Gastroesophageal sphincter (tissue), 4 donors: ENCODE measurements around the gene ABO. TPM values are rescaled to one million over a fixed set of nuclear protein-coding genes. Genes with fewer than 3 reads are reported as not detected.

Experiments used
- ATAC-seq: fragments of 150-250 bp; one replicate; pipeline ENCODE4 v1.9.1; 2016; ENCODE audit warnings: mild to moderate bottlenecking, moderate library complexity
- H3K27ac ChIP-seq, 4 donors: fragments of 200-600 bp; sonication (generic) in 3 of 4; 1 replicate in 3 of 4; 2 replicates in 1 of 4; pipeline ENCODE4 v1.5.1; 2016 to 2019
- H3K27me3 ChIP-seq: fragments of 200-600 bp; sonication (generic); one replicate; pipeline ENCODE4 v1.5.1; 2019
- H3K36me3 ChIP-seq, 2 donors: fragments of 200-600 bp; sonication (generic); one replicate each; pipeline ENCODE4 v1.5.1; 2019; ENCODE audit warnings: control low read depth in 1 of 2
- H3K4me1 ChIP-seq, 3 donors: fragments of 200-600 bp; sonication (generic); 1 replicate in 2 of 3; 2 replicates in 1 of 3; pipeline ENCODE4 v1.5.1; 2016 to 2019; ENCODE audit warnings: control low read depth in 2 of 3
- H3K4me3 ChIP-seq, 2 donors: fragments of 200-600 bp; sonication (generic); one replicate each; pipeline ENCODE4 v1.5.1; 2019; ENCODE audit warnings: mild to moderate bottlenecking in 1 of 2, moderate library complexity in 1 of 2
- H3K9me3 ChIP-seq, 3 donors: fragments of 200-600 bp; sonication (generic); one replicate each; pipeline ENCODE4 v1.5.1; 2017 to 2019; ENCODE audit warnings: control low read depth in 2 of 3
- EP300 ChIP-seq: sonication (generic); formaldehyde crosslinking; IDR thresholded peaks from one replicate; pipeline ENCODE4 v1.6.1; 2017; ENCODE audit warnings: antibody characterized with exemption, mild to moderate bottlenecking
- POLR2A ChIP-seq, 2 donors: fragments of 450-650 bp; IDR thresholded peaks; one replicate each; pipeline ENCODE4 v1.6.1; 2017; ENCODE audit warnings: antibody characterized with exemption in 2 of 2, mild to moderate bottlenecking in 2 of 2, moderate library complexity in 1 of 2
- POLR2AphosphoS5 ChIP-seq: sonication (generic); formaldehyde crosslinking; IDR thresholded peaks from one replicate; pipeline ENCODE4 v1.6.1; 2017; ENCODE audit warnings: antibody characterized with exemption
- WGBS, 2 donors: methylation state at CpG; one replicate each; pipeline ENCODE4 v1.1.5; 2018; ENCODE audit warnings: low coverage in 1 of 2; 5-methylcytosine and 5-hydroxymethylcytosine counted together
- total RNA-seq, 4 donors: library from RNA; depleted of rRNA; stranded (reverse); fragments of >200 nt; gene quantifications; one replicate each; pipeline ENCODE4 v1.1.0, GENCODE V29; 2016
- TF ChIP-seq, protein P1 (sequence below), 4 experiments: fragments of 200-600 bp in 2 of 4; fragments of 450-650 bp in 2 of 4; sonication (generic) in 1 of 4; IDR thresholded peaks; one replicate each; pipeline ENCODE4 v1.5.1; 2017 to 2019; ENCODE audit warnings: antibody characterized with exemption in 4 of 4, mild to moderate bottlenecking in 2 of 4, moderate library complexity in 2 of 4

ABO gene
- total RNA-seq, 4 donors from 2014 or later, result 0.47 to 10.0 (median 0.91) TPM

DNA sequence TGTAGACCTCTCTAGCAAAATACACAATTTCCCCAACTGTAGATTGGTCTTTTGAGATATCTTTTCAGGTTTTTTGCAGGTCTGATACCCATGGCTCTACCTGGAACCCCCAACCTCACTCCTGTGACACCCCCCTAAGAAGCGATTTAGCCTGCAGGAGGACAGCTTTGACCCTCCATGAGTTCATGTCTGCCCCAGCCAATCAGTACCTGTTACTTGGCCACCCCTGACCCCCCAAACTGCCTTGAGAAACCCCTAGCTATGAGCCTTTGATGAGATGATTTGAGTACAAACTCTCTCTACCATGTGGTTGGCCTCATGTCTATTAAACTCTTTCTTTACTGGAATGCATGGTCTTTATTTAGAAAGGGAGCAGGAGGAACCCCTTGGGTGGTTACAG lies 25.7 kb downstream of the ABO start:
- Histone ChIP-seq H3K4me3 (no peak overlapping the region), H3K9me3 (peaks cover 0 to 6% (median 0%) of the 10 kb centered on the region in 3 donors), H3K27me3 (peaks cover 75% of the 10 kb centered on the region), H3K4me1 (no peaks in the 10 kb centered on the region), H3K36me3 (no peaks in the 10 kb centered on the region), H3K27ac (no peak overlapping the region)
- TF ChIP-seq POLR2AphosphoS5 (no peak), EP300 (no peak), POLR2A (IDR thresholded peaks at IDR 0.05) (no peak)
- TF ChIP-seq, protein P1, sequence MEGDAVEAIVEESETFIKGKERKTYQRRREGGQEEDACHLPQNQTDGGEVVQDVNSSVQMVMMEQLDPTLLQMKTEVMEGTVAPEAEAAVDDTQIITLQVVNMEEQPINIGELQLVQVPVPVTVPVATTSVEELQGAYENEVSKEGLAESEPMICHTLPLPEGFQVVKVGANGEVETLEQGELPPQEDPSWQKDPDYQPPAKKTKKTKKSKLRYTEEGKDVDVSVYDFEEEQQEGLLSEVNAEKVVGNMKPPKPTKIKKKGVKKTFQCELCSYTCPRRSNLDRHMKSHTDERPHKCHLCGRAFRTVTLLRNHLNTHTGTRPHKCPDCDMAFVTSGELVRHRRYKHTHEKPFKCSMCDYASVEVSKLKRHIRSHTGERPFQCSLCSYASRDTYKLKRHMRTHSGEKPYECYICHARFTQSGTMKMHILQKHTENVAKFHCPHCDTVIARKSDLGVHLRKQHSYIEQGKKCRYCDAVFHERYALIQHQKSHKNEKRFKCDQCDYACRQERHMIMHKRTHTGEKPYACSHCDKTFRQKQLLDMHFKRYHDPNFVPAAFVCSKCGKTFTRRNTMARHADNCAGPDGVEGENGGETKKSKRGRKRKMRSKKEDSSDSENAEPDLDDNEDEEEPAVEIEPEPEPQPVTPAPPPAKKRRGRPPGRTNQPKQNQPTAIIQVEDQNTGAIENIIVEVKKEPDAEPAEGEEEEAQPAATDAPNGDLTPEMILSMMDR (IDR thresholded peaks at IDR 0.05), result no peak
- WGBS, 2 donors, result 100% methylated on average over 1 of the region's 1 CpG; no CpG with 5 or more reads in 1 of the 2 donors
- ATAC-seq, result no peak

GRCh38 chr9:133248726-133249295 lies 26.2 kb downstream of the ABO start:
- H3K27ac ChIP-seq, result no peak overlapping the region
- peaks cover 75% of the 10 kb centered on the region for H3K27me3 ChIP-seq
- no peak overlapping the region for H3K4me3 ChIP-seq
- TF ChIP-seq POLR2A (IDR thresholded peaks at IDR 0.05) (no peak), POLR2AphosphoS5 (no peak), EP300 (no peak)
- TF ChIP-seq, protein P1 (IDR thresholded peaks at IDR 0.05), result no peak
- H3K4me1 ChIP-seq, result no peaks in the 10 kb centered on the region
- WGBS, 2 donors, result 89 to 90% methylated on average over 5 to 7 of the region's 8 CpGs
- H3K9me3 ChIP-seq, result peaks cover 0 to 1% (median 0%) of the 10 kb centered on the region in 3 donors
- H3K36me3 ChIP-seq, result no peaks in the 10 kb centered on the region
- no peak for ATAC-seq

DNA sequence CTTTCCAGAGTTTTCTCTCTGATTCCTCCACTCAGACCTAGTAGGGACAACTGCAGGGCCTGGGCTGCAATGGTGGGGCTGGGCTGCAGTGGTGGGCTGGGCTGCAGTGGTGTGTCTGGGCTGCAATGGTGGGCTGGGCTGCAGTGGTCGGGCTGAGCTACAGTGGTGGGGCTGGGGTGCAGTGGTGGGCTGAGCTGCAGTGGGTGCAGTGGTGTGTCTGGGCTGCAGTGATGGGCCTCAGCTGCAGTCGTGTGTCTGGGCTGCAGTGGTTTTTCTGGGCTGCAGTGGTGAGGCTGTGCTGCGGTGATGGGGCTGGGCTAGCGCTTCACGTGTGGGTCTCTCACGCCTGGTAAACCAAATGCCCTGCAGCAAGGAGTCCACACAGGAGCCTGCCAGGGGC lies 27.4 kb downstream of the ABO start:
- no peak overlapping the region for H3K27ac ChIP-seq
- 100% methylated on average over 1 of the region's 6 CpGs; no CpG with 5 or more reads in 1 of the 2 donors for WGBS, 2 donors
- no peak for ATAC-seq
- no peak overlapping the region for H3K4me3 ChIP-seq
- no peaks in the 10 kb centered on the region for H3K36me3 ChIP-seq
- H3K27me3 ChIP-seq, result peaks cover 79% of the 10 kb centered on the region
- TF ChIP-seq EP300, result no peak
- TF ChIP-seq, protein P1 (IDR thresholded peaks at IDR 0.05), result no peak
- no peak for TF ChIP-seq POLR2A (IDR thresholded peaks at IDR 0.05)
- no peak for TF ChIP-seq POLR2AphosphoS5
- no peaks in the 10 kb centered on the region for H3K4me1 ChIP-seq
- H3K9me3 ChIP-seq, result no peaks in the 10 kb centered on the region

DNA sequence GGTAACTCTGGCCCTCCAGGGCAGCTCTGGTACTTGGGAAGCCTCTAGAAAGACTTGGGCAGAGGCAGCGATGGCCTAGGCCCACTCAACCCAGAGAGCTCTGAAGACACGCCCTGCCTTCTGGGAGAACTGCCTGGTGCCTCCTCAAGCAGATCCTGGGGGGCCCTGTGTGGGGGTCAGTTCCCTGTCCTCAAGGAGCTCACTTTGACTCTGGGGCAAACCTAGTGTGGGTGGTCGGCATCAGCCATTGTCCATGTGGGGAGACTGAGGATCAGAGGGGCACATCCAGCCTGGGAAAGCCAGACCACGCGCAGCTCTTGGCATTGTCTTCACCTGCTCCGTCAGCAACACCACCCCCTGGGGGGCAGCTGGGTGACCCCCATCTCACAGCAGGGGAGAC lies 28.0 kb downstream of the ABO start:
- ATAC-seq, result no peak
- no peaks in the 10 kb centered on the region for H3K4me1 ChIP-seq
- TF ChIP-seq, protein P1 (IDR thresholded peaks at IDR 0.05), result no peak
- TF ChIP-seq POLR2A (IDR thresholded peaks at IDR 0.05) (no peak), POLR2AphosphoS5 (no peak), EP300 (no peak)
- no peaks in the 10 kb centered on the region for H3K36me3 ChIP-seq
- H3K27me3 ChIP-seq, result peaks cover 79% of the 10 kb centered on the region
- no peak overlapping the region for H3K4me3 ChIP-seq
- no peaks in the 10 kb centered on the region for H3K9me3 ChIP-seq
- H3K27ac ChIP-seq, result no peak overlapping the region
- WGBS, 2 donors, result no CpG with 5 or more reads among the region's 6 CpGs

- H3K9me3 ChIP-seq, result no peaks in the 10 kb centered on the region
- no peak for ATAC-seq
- no peak overlapping the region for H3K4me3 ChIP-seq
- H3K27me3 ChIP-seq, result peaks cover 79% of the 10 kb centered on the region
- 60% methylated on average over 2 of the region's 16 CpGs; no CpG with 5 or more reads in 1 of the 2 donors for WGBS, 2 donors
- no peaks in the 10 kb centered on the region for H3K36me3 ChIP-seq
- no peaks in the 10 kb centered on the region for H3K4me1 ChIP-seq
- H3K27ac ChIP-seq, result no peak overlapping the region
- TF ChIP-seq POLR2AphosphoS5 (no peak), EP300 (no peak), POLR2A (IDR thresholded peaks at IDR 0.05) (no peak)
- TF ChIP-seq, protein P1 (IDR thresholded peaks at IDR 0.05), result no peak
Measured at GRCh38 chr9:133246562-133246961, 28.4 kb downstream of the ABO start.
